Gastroesophageal sphincter (tissue), 4 donors: ENCODE measurements around the gene ROCK2. TPM values are rescaled to one million over a fixed set of nuclear protein-coding genes. Genes with fewer than 3 reads are reported as not detected.
A peak's percentile ranks its signal among the peaks of the same experiment; 100 is the strongest.

ENCODE experiments used
- ATAC-seq: fragments of 150-250 bp; one replicate; pipeline ENCODE4 v1.9.1; 2016; ENCODE audit warnings: mild to moderate bottlenecking, moderate library complexity
- H3K27ac ChIP-seq, 4 donors: fragments of 200-600 bp; sonication (generic) in 3 of 4; 1 replicate in 3 of 4; 2 replicates in 1 of 4; pipeline ENCODE4 v1.5.1; 2016 to 2019
- H3K27me3 ChIP-seq: fragments of 200-600 bp; sonication (generic); one replicate; pipeline ENCODE4 v1.5.1; 2019
- H3K36me3 ChIP-seq, 2 donors: fragments of 200-600 bp; sonication (generic); one replicate each; pipeline ENCODE4 v1.5.1; 2019; ENCODE audit warnings: control low read depth in 1 of 2
- H3K4me1 ChIP-seq, 3 donors: fragments of 200-600 bp; sonication (generic); 1 replicate in 2 of 3; 2 replicates in 1 of 3; pipeline ENCODE4 v1.5.1; 2016 to 2019; ENCODE audit warnings: control low read depth in 2 of 3
- H3K4me3 ChIP-seq, 2 donors: fragments of 200-600 bp; sonication (generic); one replicate each; pipeline ENCODE4 v1.5.1; 2019; ENCODE audit warnings: mild to moderate bottlenecking in 1 of 2, moderate library complexity in 1 of 2
- H3K9me3 ChIP-seq, 3 donors: fragments of 200-600 bp; sonication (generic); one replicate each; pipeline ENCODE4 v1.5.1; 2017 to 2019; ENCODE audit warnings: control low read depth in 2 of 3
- EP300 ChIP-seq: sonication (generic); formaldehyde crosslinking; IDR thresholded peaks from one replicate; pipeline ENCODE4 v1.6.1; 2017; ENCODE audit warnings: antibody characterized with exemption, mild to moderate bottlenecking
- POLR2A ChIP-seq, 2 donors: fragments of 450-650 bp; IDR thresholded peaks; one replicate each; pipeline ENCODE4 v1.6.1; 2017; ENCODE audit warnings: antibody characterized with exemption in 2 of 2, mild to moderate bottlenecking in 2 of 2, moderate library complexity in 1 of 2
- POLR2AphosphoS5 ChIP-seq: sonication (generic); formaldehyde crosslinking; IDR thresholded peaks from one replicate; pipeline ENCODE4 v1.6.1; 2017; ENCODE audit warnings: antibody characterized with exemption
- WGBS, 2 donors: methylation state at CpG; one replicate each; pipeline ENCODE4 v1.1.5; 2018; ENCODE audit warnings: low coverage in 1 of 2; 5-methylcytosine and 5-hydroxymethylcytosine counted together
- total RNA-seq, 4 donors: library from RNA; depleted of rRNA; stranded (reverse); fragments of >200 nt; gene quantifications; one replicate each; pipeline ENCODE4 v1.1.0, GENCODE V29; 2016
- TF ChIP-seq, protein P1 (sequence below), 4 experiments: fragments of 200-600 bp in 2 of 4; fragments of 450-650 bp in 2 of 4; sonication (generic) in 1 of 4; IDR thresholded peaks; one replicate each; pipeline ENCODE4 v1.5.1; 2017 to 2019; ENCODE audit warnings: antibody characterized with exemption in 4 of 4, mild to moderate bottlenecking in 2 of 4, moderate library complexity in 2 of 4

ROCK2 gene
- total RNA-seq, 4 donors from 2014 or later, result 102 to 130 (median 113) TPM

- Histone ChIP-seq H3K36me3 (peaks cover 0 to 30% of the 10 kb centered on the region in 2 donors), H3K27ac (no peak overlapping the region), H3K4me1 (peaks cover 0 to 31% (median 5%) of the 10 kb centered on the region in 3 donors), H3K9me3 (no peaks in the 10 kb centered on the region), H3K27me3 (no peaks in the 10 kb centered on the region), H3K4me3 (no peak overlapping the region)
- no peak for ATAC-seq
- TF ChIP-seq POLR2A (IDR thresholded peaks at IDR 0.05), result no peak
- TF ChIP-seq POLR2AphosphoS5, result no peak
- TF ChIP-seq, protein P1, sequence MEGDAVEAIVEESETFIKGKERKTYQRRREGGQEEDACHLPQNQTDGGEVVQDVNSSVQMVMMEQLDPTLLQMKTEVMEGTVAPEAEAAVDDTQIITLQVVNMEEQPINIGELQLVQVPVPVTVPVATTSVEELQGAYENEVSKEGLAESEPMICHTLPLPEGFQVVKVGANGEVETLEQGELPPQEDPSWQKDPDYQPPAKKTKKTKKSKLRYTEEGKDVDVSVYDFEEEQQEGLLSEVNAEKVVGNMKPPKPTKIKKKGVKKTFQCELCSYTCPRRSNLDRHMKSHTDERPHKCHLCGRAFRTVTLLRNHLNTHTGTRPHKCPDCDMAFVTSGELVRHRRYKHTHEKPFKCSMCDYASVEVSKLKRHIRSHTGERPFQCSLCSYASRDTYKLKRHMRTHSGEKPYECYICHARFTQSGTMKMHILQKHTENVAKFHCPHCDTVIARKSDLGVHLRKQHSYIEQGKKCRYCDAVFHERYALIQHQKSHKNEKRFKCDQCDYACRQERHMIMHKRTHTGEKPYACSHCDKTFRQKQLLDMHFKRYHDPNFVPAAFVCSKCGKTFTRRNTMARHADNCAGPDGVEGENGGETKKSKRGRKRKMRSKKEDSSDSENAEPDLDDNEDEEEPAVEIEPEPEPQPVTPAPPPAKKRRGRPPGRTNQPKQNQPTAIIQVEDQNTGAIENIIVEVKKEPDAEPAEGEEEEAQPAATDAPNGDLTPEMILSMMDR (IDR thresholded peaks at IDR 0.05), result no peak
- TF ChIP-seq EP300, result no peak
- 100% methylated on average over 2 of the region's 4 CpGs; no CpG with 5 or more reads in 1 of the 2 donors for WGBS, 2 donors
Observed at GRCh38 chr2:11157731-11158130, 186.7 kb downstream of the ROCK2 start.

DNA sequence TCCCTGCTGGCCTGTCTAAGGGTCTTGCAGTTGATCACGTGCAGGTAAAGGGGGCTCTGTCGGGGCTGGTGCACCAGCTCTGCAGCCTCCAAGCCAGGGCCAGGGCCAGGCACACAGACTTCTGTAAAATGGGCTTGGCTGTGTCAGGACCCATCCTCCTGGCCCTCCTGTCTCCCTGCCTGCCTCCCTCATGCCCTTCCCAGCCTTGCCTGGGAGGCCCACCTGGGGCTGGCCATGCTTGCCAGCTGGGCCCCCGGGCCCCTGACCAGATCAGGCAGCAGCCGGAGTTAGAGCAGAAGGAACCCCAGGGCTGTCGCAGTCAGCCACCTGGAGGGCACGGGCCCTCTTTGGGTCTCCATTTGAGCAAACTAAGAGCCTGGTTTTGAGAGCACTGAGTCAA lies 187.1 kb downstream of the ROCK2 start:
- Histone ChIP-seq H3K4me1 (peaks cover 0 to 31% (median 5%) of the 10 kb centered on the region in 3 donors), H3K27me3 (no peaks in the 10 kb centered on the region), H3K9me3 (no peaks in the 10 kb centered on the region), H3K27ac (no peak overlapping the region), H3K4me3 (no peak overlapping the region), H3K36me3 (peaks cover 0 to 26% of the 10 kb centered on the region in 2 donors)
- TF ChIP-seq, protein P1 (IDR thresholded peaks at IDR 0.05), result no peak
- TF ChIP-seq POLR2A (IDR thresholded peaks at IDR 0.05), result no peak
- no peak for TF ChIP-seq POLR2AphosphoS5
- no peak for TF ChIP-seq EP300
- no CpG with 5 or more reads among the region's 6 CpGs for WGBS, 2 donors
- ATAC-seq, result no peak

DNA sequence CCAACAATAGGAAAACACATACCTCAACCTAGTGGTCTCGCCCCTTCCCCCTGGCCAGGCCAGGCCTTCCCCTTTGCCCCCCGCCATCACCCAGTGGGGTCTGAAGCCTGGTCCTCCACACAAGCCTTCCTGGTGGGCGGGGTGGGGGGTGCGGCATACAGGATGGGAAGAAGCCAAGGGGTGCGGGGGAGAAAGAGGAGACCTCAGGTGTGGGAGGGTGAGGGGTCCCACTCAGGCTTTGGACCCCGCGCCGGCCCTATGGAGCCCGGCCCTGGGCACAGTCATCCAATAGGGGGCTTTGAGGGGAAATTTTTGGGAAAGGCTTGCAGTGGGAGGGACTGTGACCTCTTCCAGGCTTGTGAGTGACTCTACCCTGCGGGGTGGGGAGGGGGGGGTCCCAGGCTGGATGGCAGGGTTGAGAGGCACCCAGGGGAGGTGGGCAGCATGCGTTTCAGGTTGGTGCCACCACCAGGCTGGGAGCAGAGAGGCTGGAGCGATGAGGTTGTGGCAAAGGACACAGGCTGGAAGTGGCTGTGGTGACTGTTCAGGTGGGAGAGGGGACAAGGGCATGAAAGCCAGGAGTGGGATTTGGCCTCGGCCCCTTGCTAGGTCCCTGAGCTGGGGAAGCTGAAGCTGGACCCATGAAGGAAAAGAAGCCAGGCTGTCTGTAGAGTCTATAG lies 187.9 kb downstream of the ROCK2 start:
- Histone ChIP-seq H3K4me1 (peaks cover 0 to 31% (median 5%) of the 10 kb centered on the region in 3 donors), H3K9me3 (no peaks in the 10 kb centered on the region), H3K27me3 (no peaks in the 10 kb centered on the region), H3K27ac (no peak overlapping the region), H3K4me3 (peak overlapping the region in 1 of 2 donors; percentile 85), H3K36me3 (peaks cover 0 to 18% of the 10 kb centered on the region in 2 donors)
- no peak for ATAC-seq
- TF ChIP-seq POLR2AphosphoS5 (no peak), POLR2A (IDR thresholded peaks at IDR 0.05) (no peak), EP300 (no peak)
- TF ChIP-seq, protein P1 (IDR thresholded peaks at IDR 0.05), result no peak
- WGBS, 2 donors, result 85 to 89% methylated on average over 3 to 8 of the region's 13 CpGs

GRCh38 chr2:11155381-11156035 lies 188.9 kb downstream of the ROCK2 start, which contains the start of gene SLC66A3:
Gene SLC66A3, plus strand, starts transcription at chr2:11155467. Its CDS starts 80 bp downstream, at chr2:11155547.
- H3K4me1 ChIP-seq, result peaks cover 0 to 31% (median 5%) of the 10 kb centered on the region in 3 donors
- no peaks in the 10 kb centered on the region for H3K27me3 ChIP-seq
- peak within 1 kb of the TSS; percentile 84 to 85 for H3K4me3 ChIP-seq
- no peaks in the 10 kb centered on the region for H3K9me3 ChIP-seq
- TF ChIP-seq EP300 (no peak), POLR2AphosphoS5 (peak; percentile 60), POLR2A (IDR thresholded peaks at IDR 0.05) (peak; percentile 86)
- TF ChIP-seq, protein P1 (IDR thresholded peaks at IDR 0.05), result peak in 2 of 4 experiments; percentile 30 to 40
- WGBS, 2 donors, result 8% methylated on average over 4 of the region's 71 CpGs; no CpG with 5 or more reads in 1 of the 2 donors
- H3K27ac ChIP-seq, result peak within 1 kb of the TSS; percentile 91 to 96 (median 93)
- peaks cover 0 to 8% of the 10 kb centered on the region in 2 donors for H3K36me3 ChIP-seq
- ATAC-seq, result peak; percentile 90
